Panc1 (cell line): Measurements from ENCODE around the gene ERF. TPM values are rescaled to one million over a fixed set of nuclear protein-coding genes. Genes with fewer than 3 reads are reported as not detected.

Experiments used
- ATAC-seq: fragments of 200-7000 bp; cut with Tn5 transposase; 2 replicates; pipeline ENCODE4 v1.9.1; 2020; ENCODE audit warnings: mild to moderate bottlenecking, moderate library complexity
- BruUV-seq: library from RNA; stranded (reverse); fragments of 400-500 nt; replicated peaks from 2 replicates; lab custom pipeline; 2021; lab: Mats Ljungman, UMichigan
- CTCF ChIA-PET: fragments of 300-600 bp; sonication (Branson Sonifier 250); formaldehyde crosslinking; loops from one replicate; lab custom pipeline; 2022; ENCODE audit warnings: antibody characterized with exemption; lab: Charles Lee
- POLR2A ChIA-PET: fragments of 300-600 bp; sonication (Branson Sonifier 250); formaldehyde crosslinking; loops from one replicate; lab custom pipeline; 2022; ENCODE audit warnings: antibody characterized with exemption; lab: Charles Lee
- DNase-seq: peaks from one replicate; pipeline ENCODE4 v3.0.0-alpha.2; 2010; ENCODE audit warnings: low read depth, low spot score
- H3K27ac ChIP-seq: 2 replicates; pipeline ENCODE4 v1.5.1; 2011; ENCODE audit warnings: mild to moderate bottlenecking, low read length, inconsistent platforms
- H3K27me3 ChIP-seq: fragments of 200-500 bp; sonication (Bioruptor generic); 2 replicates; pipeline ENCODE4 v1.6.0; 2014; ENCODE audit warnings: low read length, inconsistent platforms; ENCODE audit not compliant: control insufficient read depth, insufficient read depth
- H3K36me3 ChIP-seq: fragments of 200-500 bp; sonication (Bioruptor generic); 2 replicates; pipeline ENCODE4 v1.5.1; 2014; ENCODE audit warnings: inconsistent platforms, mild to moderate bottlenecking, low read length, moderate library complexity; ENCODE audit not compliant: control insufficient read depth, insufficient read depth
- H3K4me1 ChIP-seq: 2 replicates; pipeline ENCODE4 v1.5.1; 2011; ENCODE audit warnings: inconsistent platforms, mild to moderate bottlenecking, low read length, moderate library complexity; ENCODE audit not compliant: control insufficient read depth, insufficient read depth
- H3K4me3 ChIP-seq, 2 experiments: 2 replicates each; pipeline ENCODE4 v1.5.1; 2011 to 2012; ENCODE audit warnings: low read depth in 2 of 2, low read length in 2 of 2, mild to moderate bottlenecking in 2 of 2, inconsistent platforms in 1 of 2, moderate library complexity in 1 of 2
- H3K9me3 ChIP-seq: fragments of 200-500 bp; sonication (Bioruptor generic); 2 replicates; pipeline ENCODE4 v1.5.1; 2014; ENCODE audit warnings: low read depth, mild to moderate bottlenecking, inconsistent platforms, low read length, moderate library complexity; ENCODE audit not compliant: control insufficient read depth, insufficient read depth
- POLR2AphosphoS5 ChIP-seq: IDR thresholded peaks from 2 replicates; pipeline ENCODE4 v1.6.1; 2012; ENCODE audit warnings: mild to moderate bottlenecking, low read depth, low read length, moderate library complexity
- SIN3A ChIP-seq: IDR thresholded peaks from 2 replicates; pipeline ENCODE4 v1.6.1; 2012; ENCODE audit warnings: low read depth, mild to moderate bottlenecking, low read length, moderate library complexity, borderline replicate concordance; ENCODE audit not compliant: insufficient read depth
- TCF7L2 ChIP-seq: IDR thresholded peaks from 2 replicates; pipeline ENCODE4 v1.6.1; 2011; ENCODE audit warnings: mild to moderate bottlenecking, low read depth, low read length, inconsistent platforms
- in situ Hi-C: cut with HindIII; loops from 2 replicates; pipeline ENCODE4 v1.10.0; 2016; ENCODE audit warnings: low sequenced_read_pairs, low pct_unique_long_range_greater_than_20kb
- intact Hi-C: fragments of 100-400 bp; cut with micrococcal nuclease; formaldehyde crosslinking; loops from one replicate; pipeline ENCODE4 v1.10.0; 2022; ENCODE audit not compliant: unreplicated experiment
- total RNA-seq: library from RNA; stranded (reverse); gene quantifications from one replicate; pipeline ENCODE4 v1.2.1, GENCODE V29; 2021; ENCODE audit not compliant: unreplicated experiment
- TF ChIP-seq, protein P1 (sequence below): fragments of 450-650 bp; IDR thresholded peaks from 2 replicates; pipeline ENCODE4 v1.5.1; 2017; ENCODE audit warnings: mild to moderate bottlenecking
- TF ChIP-seq, protein P2 (sequence below), 2 experiments: IDR thresholded peaks; 2 replicates each; pipeline ENCODE4 v1.6.1; 2011 to 2012; ENCODE audit warnings: low read depth in 2 of 2, control low read depth in 1 of 2, low read length in 1 of 2, mild to moderate bottlenecking in 1 of 2, moderate library complexity in 1 of 2; ENCODE audit not compliant: insufficient read depth in 1 of 2

The ERF gene
- total RNA-seq, 1 experiment from 2014 or later: 85.7 TPM

DNA sequence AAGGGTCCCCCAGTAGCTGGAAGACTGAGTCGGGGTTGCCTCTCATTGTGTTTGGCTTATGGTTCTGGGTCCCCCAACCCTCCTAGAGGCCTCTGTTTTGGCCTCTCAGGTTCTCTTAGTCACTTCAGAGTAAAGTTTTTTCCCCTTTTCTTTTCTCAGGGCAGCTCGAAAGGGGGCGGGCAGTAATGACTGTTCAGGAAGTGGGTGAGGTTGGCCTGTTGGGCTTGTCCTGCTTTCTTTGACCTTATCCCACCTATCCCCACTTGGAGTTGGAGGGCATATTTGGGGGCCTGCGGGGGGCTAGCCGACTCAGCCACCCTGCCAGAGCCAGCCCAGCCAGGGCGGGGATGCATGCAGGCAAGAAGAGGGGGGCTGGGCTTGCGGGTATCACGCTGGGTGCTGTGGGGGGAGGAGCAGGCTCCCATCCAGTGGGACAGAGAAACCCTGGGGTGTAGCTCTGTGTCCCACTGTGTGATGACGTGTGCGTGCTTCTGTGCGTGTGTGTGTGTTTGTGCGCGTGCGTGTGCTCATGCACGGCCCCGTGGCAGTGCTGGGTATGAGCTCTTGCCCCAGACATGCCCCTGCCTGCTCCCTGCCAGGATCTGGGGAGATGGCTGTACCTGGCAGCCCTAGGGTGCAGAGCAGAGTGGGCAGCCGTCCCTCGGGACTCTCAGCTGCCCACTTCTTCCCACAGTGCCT is 15.6 kb upstream of the ERF start:
- no peak for ATAC-seq
- in situ Hi-C loops (no loop called here), intact Hi-C loops (no loop called here)
- DNase-seq: no peak
- ChIA-PET POLR2A (interaction anchor here (0.5 kb wide), 1 partner anchor 1265 kb away, joined by 4 read pairs; no protein-coding TSS in a partner anchor), CTCF (no interaction called here)
- no peaks in the 10 kb centered on the region for H3K36me3 ChIP-seq
- TF ChIP-seq, protein P1, sequence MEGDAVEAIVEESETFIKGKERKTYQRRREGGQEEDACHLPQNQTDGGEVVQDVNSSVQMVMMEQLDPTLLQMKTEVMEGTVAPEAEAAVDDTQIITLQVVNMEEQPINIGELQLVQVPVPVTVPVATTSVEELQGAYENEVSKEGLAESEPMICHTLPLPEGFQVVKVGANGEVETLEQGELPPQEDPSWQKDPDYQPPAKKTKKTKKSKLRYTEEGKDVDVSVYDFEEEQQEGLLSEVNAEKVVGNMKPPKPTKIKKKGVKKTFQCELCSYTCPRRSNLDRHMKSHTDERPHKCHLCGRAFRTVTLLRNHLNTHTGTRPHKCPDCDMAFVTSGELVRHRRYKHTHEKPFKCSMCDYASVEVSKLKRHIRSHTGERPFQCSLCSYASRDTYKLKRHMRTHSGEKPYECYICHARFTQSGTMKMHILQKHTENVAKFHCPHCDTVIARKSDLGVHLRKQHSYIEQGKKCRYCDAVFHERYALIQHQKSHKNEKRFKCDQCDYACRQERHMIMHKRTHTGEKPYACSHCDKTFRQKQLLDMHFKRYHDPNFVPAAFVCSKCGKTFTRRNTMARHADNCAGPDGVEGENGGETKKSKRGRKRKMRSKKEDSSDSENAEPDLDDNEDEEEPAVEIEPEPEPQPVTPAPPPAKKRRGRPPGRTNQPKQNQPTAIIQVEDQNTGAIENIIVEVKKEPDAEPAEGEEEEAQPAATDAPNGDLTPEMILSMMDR: no peak
- TF ChIP-seq, protein P2, sequence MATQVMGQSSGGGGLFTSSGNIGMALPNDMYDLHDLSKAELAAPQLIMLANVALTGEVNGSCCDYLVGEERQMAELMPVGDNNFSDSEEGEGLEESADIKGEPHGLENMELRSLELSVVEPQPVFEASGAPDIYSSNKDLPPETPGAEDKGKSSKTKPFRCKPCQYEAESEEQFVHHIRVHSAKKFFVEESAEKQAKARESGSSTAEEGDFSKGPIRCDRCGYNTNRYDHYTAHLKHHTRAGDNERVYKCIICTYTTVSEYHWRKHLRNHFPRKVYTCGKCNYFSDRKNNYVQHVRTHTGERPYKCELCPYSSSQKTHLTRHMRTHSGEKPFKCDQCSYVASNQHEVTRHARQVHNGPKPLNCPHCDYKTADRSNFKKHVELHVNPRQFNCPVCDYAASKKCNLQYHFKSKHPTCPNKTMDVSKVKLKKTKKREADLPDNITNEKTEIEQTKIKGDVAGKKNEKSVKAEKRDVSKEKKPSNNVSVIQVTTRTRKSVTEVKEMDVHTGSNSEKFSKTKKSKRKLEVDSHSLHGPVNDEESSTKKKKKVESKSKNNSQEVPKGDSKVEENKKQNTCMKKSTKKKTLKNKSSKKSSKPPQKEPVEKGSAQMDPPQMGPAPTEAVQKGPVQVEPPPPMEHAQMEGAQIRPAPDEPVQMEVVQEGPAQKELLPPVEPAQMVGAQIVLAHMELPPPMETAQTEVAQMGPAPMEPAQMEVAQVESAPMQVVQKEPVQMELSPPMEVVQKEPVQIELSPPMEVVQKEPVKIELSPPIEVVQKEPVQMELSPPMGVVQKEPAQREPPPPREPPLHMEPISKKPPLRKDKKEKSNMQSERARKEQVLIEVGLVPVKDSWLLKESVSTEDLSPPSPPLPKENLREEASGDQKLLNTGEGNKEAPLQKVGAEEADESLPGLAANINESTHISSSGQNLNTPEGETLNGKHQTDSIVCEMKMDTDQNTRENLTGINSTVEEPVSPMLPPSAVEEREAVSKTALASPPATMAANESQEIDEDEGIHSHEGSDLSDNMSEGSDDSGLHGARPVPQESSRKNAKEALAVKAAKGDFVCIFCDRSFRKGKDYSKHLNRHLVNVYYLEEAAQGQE (IDR thresholded peaks at IDR 0.05; ENCODE audit: insufficient read depth in 1 of 2, low read depth in 2 of 2, low read length in 1 of 2): no peak
- TF ChIP-seq POLR2AphosphoS5 (no peak), SIN3A (no peak)
- peaks cover 11% of the 10 kb centered on the region for H3K4me1 ChIP-seq
- no peaks in the 10 kb centered on the region for H3K27me3 ChIP-seq
- no TSS peak for BruUV-seq
- H3K27ac ChIP-seq: peak overlapping the region; percentile 65
- H3K4me3 ChIP-seq: peak overlapping the region; percentile 69 to 72
- H3K9me3 ChIP-seq: no peaks in the 10 kb centered on the region

DNA sequence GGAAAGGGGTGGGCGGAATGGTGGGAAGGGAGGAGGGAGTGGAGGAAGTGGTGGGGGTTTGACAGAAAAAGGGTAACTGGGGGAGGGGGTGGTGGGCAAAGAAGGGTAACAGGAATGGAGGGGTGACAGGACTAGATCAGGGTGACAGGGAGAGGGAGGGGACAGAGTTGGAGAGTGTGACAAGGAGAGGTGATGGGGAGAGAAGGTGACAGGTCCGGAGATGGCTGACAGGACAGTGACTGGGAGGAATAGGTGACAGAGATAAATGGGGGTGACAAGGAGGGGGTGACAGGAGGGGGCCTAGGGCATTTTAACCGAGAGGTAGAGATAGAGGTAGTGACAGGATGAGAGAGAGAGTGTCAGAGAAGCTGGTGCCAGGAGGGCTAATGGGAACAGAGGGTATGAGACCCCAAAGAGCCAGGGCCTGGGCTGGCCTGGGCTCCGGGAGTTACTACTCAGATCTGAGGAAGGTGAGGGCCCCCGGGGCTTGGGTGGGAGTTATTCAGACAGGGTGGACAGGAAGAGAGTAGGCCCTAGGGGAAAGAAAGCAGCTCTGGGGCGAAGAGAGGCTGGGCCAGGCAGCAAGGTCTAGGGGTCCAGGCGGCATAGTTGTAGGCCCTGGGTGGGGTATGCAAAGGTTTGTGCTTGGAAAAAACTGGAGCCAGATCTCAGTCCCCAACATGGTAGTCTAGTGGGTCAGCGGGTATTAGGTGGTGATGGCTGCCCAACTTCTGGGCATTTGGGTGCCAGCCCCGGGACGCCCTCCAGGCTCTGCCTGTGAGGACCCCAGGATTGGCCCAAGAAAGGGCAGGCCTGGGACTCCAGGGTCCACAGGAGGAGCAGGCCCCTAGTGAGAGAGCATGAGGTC is 14.8 kb upstream of the ERF start:
- Histone ChIP-seq H3K4me3 (peak overlapping the region; percentile 69 to 72), H3K9me3 (no peaks in the 10 kb centered on the region), H3K36me3 (no peaks in the 10 kb centered on the region), H3K27ac (peak overlapping the region; percentile 65), H3K4me1 (peaks cover 11% of the 10 kb centered on the region), H3K27me3 (no peaks in the 10 kb centered on the region)
- no peak for ATAC-seq
- DNase-seq: no peak
- in situ Hi-C loops: no loop called here
- intact Hi-C loops: no loop called here
- ChIA-PET CTCF (no interaction called here), POLR2A (no interaction called here)
- TSS peak; percentile 73 for BruUV-seq
- TF ChIP-seq, protein P1: no peak
- no peak for TF ChIP-seq SIN3A
- TF ChIP-seq, protein P2 (IDR thresholded peaks at IDR 0.05; ENCODE audit: insufficient read depth in 1 of 2, low read depth in 2 of 2, low read length in 1 of 2): no peak
- no peak for TF ChIP-seq POLR2AphosphoS5
- no peak for TF ChIP-seq TCF7L2
